GM10248 (cell line): ENCODE data around the gene PMEPA1.

Source experiments
- CTCF ChIA-PET: fragments of 300-600 bp; sonication (Branson Sonifier 250); formaldehyde crosslinking; extraction: SDS; loops from one replicate; lab custom pipeline; 2021; ENCODE audit warnings: antibody characterized with exemption; lab: Yijun Ruan, JAX
- POLR2A ChIA-PET: fragments of 350-650 bp; sonication (Branson Sonifier 250); formaldehyde crosslinking; extraction: SDS; loops from one replicate; lab custom pipeline; 2020; ENCODE audit warnings: antibody characterized with exemption; lab: Yijun Ruan, JAX
- DNase-seq: peaks from one replicate; pipeline ENCODE4 v3.0.0; 2012; ENCODE audit errors: extremely low spot score
- TF ChIP-seq, protein P1 (sequence below): IDR thresholded peaks from 2 replicates; pipeline ENCODE4 v1.5.1; 2012; ENCODE audit warnings: mild to moderate bottlenecking, low read depth; ENCODE audit errors: extremely low read depth, missing control alignments, control extremely low read depth

Gene PMEPA1

DNA sequence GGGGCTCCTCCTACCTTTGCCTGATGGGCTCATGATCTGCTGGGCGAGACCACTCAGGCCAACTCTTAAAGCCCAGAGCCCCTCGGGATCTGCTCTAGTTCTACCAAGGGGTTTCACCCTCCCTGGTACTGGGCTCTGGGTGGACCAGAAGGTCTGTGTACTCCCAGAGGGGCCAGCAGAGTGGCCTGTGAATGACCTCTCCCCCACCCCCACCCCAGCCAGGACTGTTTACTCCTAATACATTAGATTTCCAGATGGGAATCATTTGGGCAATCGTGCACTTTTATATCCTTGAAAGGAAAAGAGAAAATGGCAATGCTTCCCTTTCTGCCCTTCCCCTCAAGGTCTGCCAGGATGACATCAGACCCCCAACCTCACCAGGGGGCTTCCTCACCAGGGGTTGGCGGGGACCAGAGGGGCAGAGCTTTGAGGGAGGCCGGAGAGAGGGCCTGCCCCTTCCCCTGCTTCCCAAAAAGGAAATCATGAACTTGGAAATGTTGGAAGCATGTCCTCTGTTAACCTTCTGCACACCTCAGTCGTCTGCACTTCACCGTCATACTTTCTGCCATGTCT is 37.1 kb upstream of the PMEPA1 start:
- POLR2A ChIA-PET, result no interaction called here
- TF ChIP-seq, protein P1, sequence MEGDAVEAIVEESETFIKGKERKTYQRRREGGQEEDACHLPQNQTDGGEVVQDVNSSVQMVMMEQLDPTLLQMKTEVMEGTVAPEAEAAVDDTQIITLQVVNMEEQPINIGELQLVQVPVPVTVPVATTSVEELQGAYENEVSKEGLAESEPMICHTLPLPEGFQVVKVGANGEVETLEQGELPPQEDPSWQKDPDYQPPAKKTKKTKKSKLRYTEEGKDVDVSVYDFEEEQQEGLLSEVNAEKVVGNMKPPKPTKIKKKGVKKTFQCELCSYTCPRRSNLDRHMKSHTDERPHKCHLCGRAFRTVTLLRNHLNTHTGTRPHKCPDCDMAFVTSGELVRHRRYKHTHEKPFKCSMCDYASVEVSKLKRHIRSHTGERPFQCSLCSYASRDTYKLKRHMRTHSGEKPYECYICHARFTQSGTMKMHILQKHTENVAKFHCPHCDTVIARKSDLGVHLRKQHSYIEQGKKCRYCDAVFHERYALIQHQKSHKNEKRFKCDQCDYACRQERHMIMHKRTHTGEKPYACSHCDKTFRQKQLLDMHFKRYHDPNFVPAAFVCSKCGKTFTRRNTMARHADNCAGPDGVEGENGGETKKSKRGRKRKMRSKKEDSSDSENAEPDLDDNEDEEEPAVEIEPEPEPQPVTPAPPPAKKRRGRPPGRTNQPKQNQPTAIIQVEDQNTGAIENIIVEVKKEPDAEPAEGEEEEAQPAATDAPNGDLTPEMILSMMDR, result no peak
- CTCF ChIA-PET, result interaction anchor here (1.1 kb wide), 1 partner anchor 11 kb away, joined by 3 read pairs; no protein-coding TSS in a partner anchor
- no peak for DNase-seq

DNA sequence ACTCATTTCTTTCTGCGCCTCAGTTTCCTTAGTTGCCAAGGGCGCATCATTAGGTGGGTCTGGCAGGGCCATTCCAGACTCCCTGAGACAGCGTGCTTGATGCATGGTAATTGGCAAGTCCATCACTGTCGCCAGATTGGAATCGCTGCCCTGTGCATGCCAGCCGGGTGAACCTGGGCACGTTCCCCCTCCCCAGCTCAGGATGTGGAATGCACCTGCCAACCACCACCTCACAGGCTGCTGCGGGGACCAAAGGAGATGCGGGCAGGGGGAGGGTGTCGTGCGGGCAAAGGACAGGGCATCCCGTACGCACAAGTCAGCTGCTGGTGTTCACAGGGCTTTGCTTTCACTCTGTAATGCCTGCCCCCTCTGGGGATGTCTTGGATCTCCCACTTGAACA is 36.4 kb upstream of the PMEPA1 start:
- TF ChIP-seq, protein P1, result no peak
- CTCF ChIA-PET, result interaction anchor here (0.9 to 1.1 kb wide), 2 partner anchors 9 to 10 kb away, joined by 3 read pairs; no protein-coding TSS in a partner anchor
- DNase-seq, result no peak
- POLR2A ChIA-PET, result no interaction called here

DNA sequence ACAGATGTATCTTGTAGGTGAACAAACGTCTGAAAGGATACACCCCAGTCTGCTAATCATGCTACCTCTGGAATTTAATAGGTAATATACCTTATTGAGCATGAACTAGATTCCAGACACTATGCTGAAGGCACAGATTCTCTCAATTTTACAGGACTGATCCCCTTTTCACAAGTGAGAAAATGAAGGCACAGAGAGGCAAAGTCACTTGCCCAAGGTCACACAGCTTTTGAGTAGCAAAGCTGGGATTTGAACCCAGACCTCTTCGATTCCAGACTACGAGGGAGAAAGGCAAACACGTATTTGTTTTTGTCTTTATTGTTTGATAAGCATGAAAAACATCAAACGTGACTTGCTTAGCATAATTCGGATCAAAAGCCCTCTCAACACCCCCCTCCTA is 34.4 kb upstream of the PMEPA1 start:
- ChIA-PET POLR2A (interaction anchor here (0.6 kb wide), 1 partner anchor 24 kb away, joined by 4 read pairs; no protein-coding TSS in a partner anchor), CTCF (no interaction called here)
- DNase-seq, result no peak
- TF ChIP-seq, protein P1, result no peak

DNA sequence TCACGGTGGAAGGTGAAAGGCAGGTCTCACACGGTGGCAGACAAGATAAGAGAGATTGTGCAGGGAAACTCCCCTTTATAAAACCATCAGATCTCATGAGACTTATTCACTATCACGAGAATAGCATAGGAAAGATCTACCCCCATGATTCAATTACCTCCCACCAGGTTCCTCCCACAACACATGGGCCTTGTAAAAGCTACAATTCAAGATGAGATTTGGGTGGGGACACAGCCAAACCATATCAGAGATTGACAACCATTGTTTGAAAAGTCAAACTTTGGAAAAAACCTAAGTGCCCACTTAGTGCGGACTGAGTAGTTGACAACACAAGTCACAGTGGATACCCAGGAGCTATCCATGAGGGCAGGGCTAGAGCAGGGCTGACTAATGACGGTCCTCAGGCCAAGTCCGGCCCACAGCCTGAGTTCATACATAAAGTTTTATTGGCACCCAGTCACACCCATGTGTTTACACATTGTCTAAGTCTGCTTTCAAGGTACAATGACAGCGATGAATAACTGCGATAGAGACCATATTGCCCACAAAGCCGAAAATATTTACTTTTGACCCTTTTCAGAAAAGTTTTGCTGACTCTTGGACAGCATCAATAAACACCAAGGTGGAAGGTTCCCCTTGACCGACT is 33.8 kb upstream of the PMEPA1 start:
- no peak for DNase-seq
- POLR2A ChIA-PET, result no interaction called here
- TF ChIP-seq, protein P1, result no peak
- CTCF ChIA-PET, result no interaction called here

DNA sequence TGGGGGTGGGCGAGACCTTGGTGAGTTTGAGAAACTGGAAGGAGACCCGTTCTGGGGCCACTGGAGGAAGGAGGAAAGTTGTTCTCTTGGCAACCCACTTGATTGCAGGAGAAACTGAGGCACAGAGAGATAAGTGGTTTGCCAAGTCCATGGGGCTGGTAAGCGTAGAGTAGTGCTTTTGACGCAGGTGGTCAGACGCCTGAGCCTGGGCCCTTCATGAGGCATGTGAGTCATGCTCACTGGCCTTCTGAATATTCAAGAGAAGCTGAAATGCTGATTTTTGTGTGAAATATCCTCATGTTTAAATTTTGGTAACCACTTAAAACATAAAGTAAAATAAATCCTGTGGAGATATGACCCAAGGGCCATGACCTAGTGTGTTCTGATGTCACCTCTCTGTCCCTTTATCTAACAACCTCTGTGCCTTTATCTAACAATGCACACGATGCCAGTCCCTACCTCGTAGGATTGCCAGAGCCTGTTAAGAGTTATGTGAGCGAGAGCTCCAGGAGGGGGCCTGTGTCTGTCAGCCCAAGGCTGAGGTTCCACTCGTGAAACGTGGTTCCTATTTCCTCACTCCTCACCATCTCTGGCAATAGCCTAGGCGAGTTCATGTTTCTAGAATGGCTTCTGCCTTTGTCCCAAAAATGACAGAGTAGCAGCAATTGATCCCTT is 32.8 kb upstream of the PMEPA1 start:
- POLR2A ChIA-PET, result no interaction called here
- CTCF ChIA-PET, result no interaction called here
- no peak for DNase-seq
- TF ChIP-seq, protein P1, result no peak

DNA sequence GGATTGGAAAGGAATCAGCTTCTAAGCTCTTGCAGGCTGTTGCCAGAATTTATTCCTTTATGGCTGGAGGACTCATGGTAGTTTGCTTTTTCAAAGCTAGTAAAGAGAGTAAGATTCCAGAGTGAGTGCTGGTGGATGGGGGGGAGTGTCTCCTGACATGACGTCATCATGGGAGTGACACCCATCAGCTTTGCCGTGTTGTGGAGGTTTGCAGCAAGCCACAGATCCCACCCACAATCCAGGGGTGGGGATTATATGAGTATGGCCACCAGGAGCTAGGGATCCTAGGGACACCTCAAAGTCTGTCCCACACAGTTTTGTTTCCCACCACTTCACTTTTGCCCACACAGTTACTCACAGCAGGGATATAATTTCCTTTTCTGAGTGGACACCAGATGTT is 28.7 kb upstream of the PMEPA1 start:
- DNase-seq, result no peak
- POLR2A ChIA-PET, result no interaction called here
- TF ChIP-seq, protein P1, result no peak
- CTCF ChIA-PET, result interaction anchor here (1.5 to 1.7 kb wide), 2 partner anchors 14 to 56 kb away, joined by 3 to 4 read pairs; no protein-coding TSS in a partner anchor
